Effector memory CD8-positive, alpha-beta T cell (primary cell): ENCODE measurements around the gene KAT6B.
A peak's percentile ranks its signal among the peaks of the same experiment; 100 is the strongest.
"Not testable (repeated sequence)": the region's sequence is repeated elsewhere in the genome, so short reads cannot be mapped to it uniquely, and the experiment has no call there.

Source experiments
- ATAC-seq: fragments of 150-1000 bp; cut with Tn5 transposase; replicated peaks from 2 replicates; pipeline ENCODE4 v1.10.0; 2021; ENCODE audit warnings: mild to moderate bottlenecking, moderate library complexity
- DNase-seq, 3 experiments: peaks; one replicate each; pipeline ENCODE4 v3.0.0; 2021
- H3K27ac Mint-ChIP-seq, 2 donors: one replicate each; pipeline ENCODE4 v1.8.0; 2022; ENCODE audit warnings: mild to moderate bottlenecking in 2 of 2, mixed read lengths in 2 of 2, moderate library complexity in 2 of 2
- H3K27me3 Mint-ChIP-seq, 2 donors: one replicate each; pipeline ENCODE4 v1.8.0; 2022; ENCODE audit warnings: mixed read lengths in 2 of 2
- H3K36me3 Mint-ChIP-seq: one replicate; pipeline ENCODE4 v1.8.0; 2022; ENCODE audit warnings: mild to moderate bottlenecking, moderate library complexity, mixed read lengths; ENCODE audit not compliant: insufficient read depth
- H3K4me1 Mint-ChIP-seq, 2 donors: one replicate each; pipeline ENCODE4 v1.8.0; 2022; ENCODE audit warnings: low read depth in 2 of 2, mixed read lengths in 2 of 2
- H3K4me3 Mint-ChIP-seq, 2 donors: one replicate each; pipeline ENCODE4 v1.8.0; 2022; ENCODE audit warnings: mild to moderate bottlenecking in 2 of 2, mixed read lengths in 2 of 2, moderate library complexity in 2 of 2
- H3K9me3 Mint-ChIP-seq, 2 donors: one replicate each; pipeline ENCODE4 v1.8.0; 2022; ENCODE audit warnings: mixed read lengths in 2 of 2

Gene KAT6B

GRCh38 chr10:74873803-74874454 is 47.5 kb downstream of the KAT6B start:
- DNase-seq: no peak
- Mint-ChIP-seq H3K4me3 (no peak overlapping the region), H3K27ac (peak overlapping the region in 1 of 2 donors; percentile 77), H3K36me3 (peaks cover 3% of the 10 kb centered on the region), H3K9me3 (no peaks in the 10 kb centered on the region), H3K4me1 (peaks cover 26 to 33% of the 10 kb centered on the region in 2 donors), H3K27me3 (no peaks in the 10 kb centered on the region)
- no peak for ATAC-seq

GRCh38 chr10:74874649-74875048 is 48.2 kb downstream of the KAT6B start:
- Mint-ChIP-seq H3K36me3 (no peaks in the 10 kb centered on the region), H3K9me3 (no peaks in the 10 kb centered on the region), H3K27ac (no peak overlapping the region), H3K4me1 (peaks cover 26 to 33% of the 10 kb centered on the region in 2 donors), H3K27me3 (no peaks in the 10 kb centered on the region), H3K4me3 (no peak overlapping the region)
- ATAC-seq: no peak
- DNase-seq: no peak

GRCh38 chr10:74875068-74875467 is 48.7 kb downstream of the KAT6B start:
- H3K4me3 Mint-ChIP-seq: no peak overlapping the region
- no peaks in the 10 kb centered on the region for H3K9me3 Mint-ChIP-seq
- no peak for ATAC-seq
- no peaks in the 10 kb centered on the region for H3K36me3 Mint-ChIP-seq
- DNase-seq: no peak
- peak overlapping the region; percentile 49 to 60 for H3K27ac Mint-ChIP-seq
- H3K4me1 Mint-ChIP-seq: peaks cover 26 to 33% of the 10 kb centered on the region in 2 donors
- no peaks in the 10 kb centered on the region for H3K27me3 Mint-ChIP-seq

GRCh38 chr10:74875966-74876365 is 49.6 kb downstream of the KAT6B start:
- H3K4me1 Mint-ChIP-seq: peaks cover 28 to 36% of the 10 kb centered on the region in 2 donors

GRCh38 chr10:74877054-74877453 is 50.7 kb downstream of the KAT6B start:
- DNase-seq, H3K4me3 Mint-ChIP-seq, H3K36me3 Mint-ChIP-seq, H3K27me3 Mint-ChIP-seq, H3K9me3 Mint-ChIP-seq, ATAC-seq: not testable (repeated sequence)
- peak overlapping the region in 1 of 2 donors; percentile 27 for H3K27ac Mint-ChIP-seq
- peaks cover 29 to 36% of the 10 kb centered on the region in 2 donors for H3K4me1 Mint-ChIP-seq

More at GRCh38 chr10:74875966-74876365, 49.6 kb downstream of the KAT6B start:
- Mint-ChIP-seq H3K36me3 (no peaks in the 10 kb centered on the region), H3K9me3 (no peaks in the 10 kb centered on the region), H3K27me3 (no peaks in the 10 kb centered on the region), H3K4me3 (no peak overlapping the region), H3K27ac (peak overlapping the region; percentile 49 to 60)
- no peak for ATAC-seq
- no peak for DNase-seq

GRCh38 chr10:74877898-74878297 is 51.5 kb downstream of the KAT6B start:
- Mint-ChIP-seq H3K9me3 (no peaks in the 10 kb centered on the region), H3K36me3 (no peaks in the 10 kb centered on the region), H3K4me3 (no peak overlapping the region), H3K4me1 (peaks cover 30 to 34% of the 10 kb centered on the region in 2 donors), H3K27ac (no peak overlapping the region), H3K27me3 (no peaks in the 10 kb centered on the region)
- DNase-seq (no peak), ATAC-seq (no peak)

- no peak for DNase-seq
- no peaks in the 10 kb centered on the region for H3K36me3 Mint-ChIP-seq
- no peaks in the 10 kb centered on the region for H3K27me3 Mint-ChIP-seq
- H3K9me3 Mint-ChIP-seq: no peaks in the 10 kb centered on the region
- H3K4me1 Mint-ChIP-seq: peaks cover 26% of the 10 kb centered on the region in 2 donors
- no peak for ATAC-seq
- H3K4me3 Mint-ChIP-seq: no peak overlapping the region
- H3K27ac Mint-ChIP-seq: no peak overlapping the region
Observed at GRCh38 chr10:74880041-74880440, 53.6 kb downstream of the KAT6B start.

GRCh38 chr10:74881253-74881884 is 55.0 kb downstream of the KAT6B start:
- H3K27me3 Mint-ChIP-seq: no peaks in the 10 kb centered on the region
- ATAC-seq: no peak
- peaks cover 24 to 33% of the 10 kb centered on the region in 2 donors for H3K4me1 Mint-ChIP-seq
- no peak overlapping the region for H3K4me3 Mint-ChIP-seq
- no peak for DNase-seq
- no peaks in the 10 kb centered on the region for H3K36me3 Mint-ChIP-seq
- no peaks in the 10 kb centered on the region for H3K9me3 Mint-ChIP-seq
- H3K27ac Mint-ChIP-seq: no peak overlapping the region

- no peaks in the 10 kb centered on the region for H3K27me3 Mint-ChIP-seq
- no peak for DNase-seq
- H3K4me1 Mint-ChIP-seq: peaks cover 30 to 42% of the 10 kb centered on the region in 2 donors
- H3K4me3 Mint-ChIP-seq: no peak overlapping the region
- no peaks in the 10 kb centered on the region for H3K9me3 Mint-ChIP-seq
- H3K36me3 Mint-ChIP-seq: no peaks in the 10 kb centered on the region
- H3K27ac Mint-ChIP-seq: peak overlapping the region in 1 of 2 donors; percentile 2
- no peak for ATAC-seq
Observed at GRCh38 chr10:74882427-74882826, 56.0 kb downstream of the KAT6B start.

GRCh38 chr10:74882831-74883230 is 56.4 kb downstream of the KAT6B start:
- H3K9me3 Mint-ChIP-seq: no peaks in the 10 kb centered on the region
- H3K27me3 Mint-ChIP-seq: no peaks in the 10 kb centered on the region
- ATAC-seq (no peak), DNase-seq (no peak)
- H3K4me3 Mint-ChIP-seq: no peak overlapping the region
- no peaks in the 10 kb centered on the region for H3K36me3 Mint-ChIP-seq
- H3K4me1 Mint-ChIP-seq: peaks cover 33 to 42% of the 10 kb centered on the region in 2 donors
- H3K27ac Mint-ChIP-seq: peak overlapping the region in 1 of 2 donors; percentile 2

GRCh38 chr10:74883428-74883827 is 57.0 kb downstream of the KAT6B start:
- DNase-seq: no peak
- no peaks in the 10 kb centered on the region for H3K36me3 Mint-ChIP-seq
- ATAC-seq: no peak
- H3K4me1 Mint-ChIP-seq: peaks cover 33 to 48% of the 10 kb centered on the region in 2 donors
- H3K27ac Mint-ChIP-seq: peak overlapping the region; percentile 1 to 41
- no peaks in the 10 kb centered on the region for H3K9me3 Mint-ChIP-seq
- no peak overlapping the region for H3K4me3 Mint-ChIP-seq
- no peaks in the 10 kb centered on the region for H3K27me3 Mint-ChIP-seq

- H3K4me1 Mint-ChIP-seq: peaks cover 34 to 47% of the 10 kb centered on the region in 2 donors
- H3K27me3 Mint-ChIP-seq: no peaks in the 10 kb centered on the region
- no peak for DNase-seq
- H3K9me3 Mint-ChIP-seq: no peaks in the 10 kb centered on the region
- H3K27ac Mint-ChIP-seq: peak overlapping the region; percentile 19 to 62
- ATAC-seq: no peak
- no peak overlapping the region for H3K4me3 Mint-ChIP-seq
- no peaks in the 10 kb centered on the region for H3K36me3 Mint-ChIP-seq
Observed at GRCh38 chr10:74887614-74888284, 61.3 kb downstream of the KAT6B start.

GRCh38 chr10:74888962-74889661 is 62.7 kb downstream of the KAT6B start:
- Mint-ChIP-seq H3K4me1 (peaks cover 33 to 41% of the 10 kb centered on the region in 2 donors), H3K36me3 (no peaks in the 10 kb centered on the region), H3K4me3 (no peak overlapping the region), H3K27ac (peak overlapping the region; percentile 19 to 90), H3K9me3 (no peaks in the 10 kb centered on the region), H3K27me3 (no peaks in the 10 kb centered on the region)
- ATAC-seq (no peak), DNase-seq (no peak)
